ENCODE results near the gene FBXO46.
"Not testable (repeated sequence)": the region's sequence is repeated elsewhere in the genome, so short reads cannot be mapped to it uniquely, and the experiment has no call there.

FBXO46 gene

GRCh38 chr19:45766296-45766868 lies 35.7 kb upstream of the FBXO46 start:
- DNase-seq, result no peak

GRCh38 chr19:45765702-45766295 lies 35.1 kb upstream of the FBXO46 start:
- DNase-seq, result no peak

GRCh38 chr19:45764945-45765701 lies 34.4 kb upstream of the FBXO46 start:
- no peak for DNase-seq

- no peak for DNase-seq
These were observed 33.8 kb upstream of the FBXO46 start for GRCh38 chr19:45764475-45764874.

GRCh38 chr19:45763691-45764294 lies 33.1 kb upstream of the FBXO46 start:
- DNase-seq, result no peak

GRCh38 chr19:45762870-45763631 lies 32.4 kb upstream of the FBXO46 start:
- DNase-seq, result no peak

GRCh38 chr19:45761714-45762113 lies 31.0 kb upstream of the FBXO46 start:
- no peak for DNase-seq

GRCh38 chr19:45758921-45759320 lies 28.2 kb upstream of the FBXO46 start:
- DNase-seq, result no peak

GRCh38 chr19:45757695-45758094 lies 27.0 kb upstream of the FBXO46 start:
- no peak for DNase-seq

GRCh38 chr19:45754323-45754722 lies 23.6 kb upstream of the FBXO46 start:
- DNase-seq, result no peak

GRCh38 chr19:45753548-45753947 lies 22.9 kb upstream of the FBXO46 start:
- DNase-seq, result no peak

- DNase-seq, result no peak
These were observed 21.9 kb upstream of the FBXO46 start for GRCh38 chr19:45752639-45753038.

GRCh38 chr19:45751483-45751882 lies 20.8 kb upstream of the FBXO46 start:
- not testable (repeated sequence) for DNase-seq

GRCh38 chr19:45747513-45747912 lies 16.8 kb upstream of the FBXO46 start:
- DNase-seq, result no peak

GRCh38 chr19:45746866-45747265 lies 16.2 kb upstream of the FBXO46 start:
- DNase-seq, result no peak

GRCh38 chr19:45745606-45746005 lies 14.9 kb upstream of the FBXO46 start:
- no peak for DNase-seq

- DNase-seq, result no peak
These were observed 12.3 kb upstream of the FBXO46 start for GRCh38 chr19:45742969-45743368.

- DNase-seq, result no peak
These were observed 9.1 kb upstream of the FBXO46 start for GRCh38 chr19:45739498-45740439.

- DNase-seq, result no peak
These were observed 2.6 kb upstream of the FBXO46 start, which contains the start of gene MEIOSIN for GRCh38 chr19:45733160-45733810. TSS of gene MEIOSIN (plus strand) at chr19:45733439. CDS start at chr19:45735377, 1,938 bp downstream.

GRCh38 chr19:45729800-45730290 lies 851 bp downstream of the FBXO46 start:
- DNase-seq, result no peak

- not testable (repeated sequence) for DNase-seq
These were observed 2.0 kb downstream of the FBXO46 start for GRCh38 chr19:45728683-45729082.

Measured in NCI-H1436 (cell line).